ENCODE data around the gene PRKCH.

Gene PRKCH

GRCh38 chr14:61417883-61418455, 96.6 kb downstream of the PRKCH start (continued):
- TF ChIP-seq ATF2 (tag by site-specific recombination; IDR thresholded peaks at IDR 0.05; ENCODE audit: low read depth): no peak
- TF ChIP-seq SP2 (tag by site-specific recombination; IDR thresholded peaks at IDR 0.05): no peak
- no peak for TF ChIP-seq ZNF248 (tag by site-specific recombination; IDR thresholded peaks at IDR 0.05)
- no peak for TF ChIP-seq ZNF16 (tag by site-specific recombination; IDR thresholded peaks at IDR 0.05; ENCODE audit: low read depth)
- no peak for TF ChIP-seq ZBTB21 (tag by site-specific recombination; IDR thresholded peaks at IDR 0.05)
- TF ChIP-seq ZNF19 (tag by site-specific recombination; IDR thresholded peaks at IDR 0.05; ENCODE audit: low read depth): no peak
- TF ChIP-seq, protein P1, sequence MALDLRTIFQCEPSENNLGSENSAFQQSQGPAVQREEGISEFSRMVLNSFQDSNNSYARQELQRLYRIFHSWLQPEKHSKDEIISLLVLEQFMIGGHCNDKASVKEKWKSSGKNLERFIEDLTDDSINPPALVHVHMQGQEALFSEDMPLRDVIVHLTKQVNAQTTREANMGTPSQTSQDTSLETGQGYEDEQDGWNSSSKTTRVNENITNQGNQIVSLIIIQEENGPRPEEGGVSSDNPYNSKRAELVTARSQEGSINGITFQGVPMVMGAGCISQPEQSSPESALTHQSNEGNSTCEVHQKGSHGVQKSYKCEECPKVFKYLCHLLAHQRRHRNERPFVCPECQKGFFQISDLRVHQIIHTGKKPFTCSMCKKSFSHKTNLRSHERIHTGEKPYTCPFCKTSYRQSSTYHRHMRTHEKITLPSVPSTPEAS (tag by site-specific recombination; IDR thresholded peaks at IDR 0.05): no peak
- TF ChIP-seq ZFHX2 (tag by site-specific recombination; conservative IDR thresholded peaks at IDR 0.05): no peak

DNA sequence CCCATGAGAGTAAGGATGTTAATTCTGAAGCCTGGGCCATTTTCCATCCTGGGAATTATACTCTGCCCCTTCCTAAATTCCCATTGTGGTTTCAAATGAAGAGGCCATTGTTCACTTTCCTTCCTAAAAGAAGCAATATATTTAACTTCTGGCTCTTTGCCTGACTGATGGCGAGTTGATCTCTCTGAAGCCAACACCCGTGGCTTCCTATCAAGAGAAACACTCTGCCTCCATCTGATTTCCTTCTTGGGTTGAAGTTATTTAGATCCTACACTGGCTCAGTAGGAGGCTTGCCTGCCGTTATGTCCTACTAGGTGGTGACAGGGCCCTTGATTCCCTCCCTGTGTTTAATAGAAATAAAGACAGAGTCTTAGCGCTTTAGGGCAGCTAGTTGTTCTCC, 97.4 kb downstream of the PRKCH start:
- Histone ChIP-seq H3K9me3 (ENCODE audit: control insufficient read depth, insufficient read depth, low read depth, low read length) (no peaks in the 10 kb centered on the region), H3K36me3 (ENCODE audit: control insufficient read depth in 2 of 2, insufficient read depth in 1 of 2, low read length in 2 of 2) (no peaks in the 10 kb centered on the region), H3K4me1 (ENCODE audit: control insufficient read depth, insufficient read depth, low read length) (no peaks in the 10 kb centered on the region; the same call in 1 of the 2 replicates), H3K4me3 (ENCODE audit: low read depth, low read length) (no peak overlapping the region), H3K27ac (ENCODE audit: extremely low read depth, low read depth, low read length) (no peak overlapping the region)
- TF ChIP-seq ZBTB49 (tag by site-specific recombination; IDR thresholded peaks at IDR 0.05; ENCODE audit: low read depth): no peak
- no peak for TF ChIP-seq HOXD13 (CRISPR knock-in tag; IDR thresholded peaks at IDR 0.05; ENCODE audit: borderline replicate concordance)
- no peak for TF ChIP-seq ZNF274 (IDR thresholded peaks at IDR 0.05; ENCODE audit: low read length)
- TF ChIP-seq ZNF274 (tag by site-specific recombination; IDR thresholded peaks at IDR 0.05; ENCODE audit: borderline replicate concordance): no peak
- peak; percentile 36; the same call in 1 of the 2 replicates for TF ChIP-seq GLIS1 (tag by site-specific recombination; IDR thresholded peaks at IDR 0.05)
- TF ChIP-seq ZIC2 (tag by site-specific recombination; IDR thresholded peaks at IDR 0.05): peak; percentile 95
- TF ChIP-seq FEZF1 (tag by site-specific recombination; IDR thresholded peaks at IDR 0.05): peak; percentile 41; the same call in 1 of the 2 replicates
- ChIA-PET POLR2A (no interaction called here), CTCF (no interaction called here)

GRCh38 chr14:61419201-61419600, 97.8 kb downstream of the PRKCH start:
- Histone ChIP-seq H3K4me3 (ENCODE audit: low read depth, low read length) (no peak overlapping the region), H3K36me3 (ENCODE audit: control insufficient read depth in 2 of 2, insufficient read depth in 1 of 2, low read length in 2 of 2) (no peaks in the 10 kb centered on the region), H3K4me1 (ENCODE audit: control insufficient read depth, insufficient read depth, low read length) (no peaks in the 10 kb centered on the region; the same call in 1 of the 2 replicates), H3K27ac (ENCODE audit: extremely low read depth, low read depth, low read length) (no peak overlapping the region), H3K9me3 (ENCODE audit: control insufficient read depth, insufficient read depth, low read depth, low read length) (no peaks in the 10 kb centered on the region)
- POLR2A ChIA-PET: no interaction called here
- CTCF ChIA-PET: interaction anchor here (0.6 kb wide), 1 partner anchor 39 kb away, joined by 4 read pairs; no protein-coding TSS in a partner anchor
- TF ChIP-seq REPIN1 (tag by site-specific recombination; IDR thresholded peaks at IDR 0.05; ENCODE audit: low read depth): no peak
- TF ChIP-seq, protein P2, sequence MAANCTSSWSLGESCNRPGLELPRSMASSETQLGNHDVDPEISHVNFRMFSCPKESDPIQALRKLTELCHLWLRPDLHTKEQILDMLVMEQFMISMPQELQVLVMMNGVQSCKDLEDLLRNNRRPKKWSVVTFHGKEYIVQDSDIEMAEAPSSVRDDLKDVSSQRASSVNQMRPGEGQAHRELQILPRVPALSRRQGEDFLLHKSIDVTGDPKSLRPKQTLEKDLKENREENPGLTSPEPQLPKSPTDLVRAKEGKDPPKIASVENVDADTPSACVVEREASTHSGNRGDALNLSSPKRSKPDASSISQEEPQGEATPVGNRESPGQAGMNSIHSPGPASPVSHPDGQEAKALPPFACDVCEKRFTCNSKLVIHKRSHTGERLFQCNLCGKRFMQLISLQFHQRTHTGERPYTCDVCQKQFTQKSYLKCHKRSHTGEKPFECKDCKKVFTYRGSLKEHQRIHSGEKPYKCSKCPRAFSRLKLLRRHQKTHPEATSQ (tag by site-specific recombination; IDR thresholded peaks at IDR 0.05): no peak
- TF ChIP-seq ZNF488 (tag by site-specific recombination; IDR thresholded peaks at IDR 0.05): no peak
- no peak for TF ChIP-seq ZNF26 (tag by site-specific recombination; IDR thresholded peaks at IDR 0.05)
- no peak for TF ChIP-seq ZBTB49 (tag by site-specific recombination; IDR thresholded peaks at IDR 0.05; ENCODE audit: low read depth)
- no peak for TF ChIP-seq ZNF335 (tag by site-specific recombination; conservative IDR thresholded peaks at IDR 0.05)
- no peak for TF ChIP-seq FEZF1 (tag by site-specific recombination; IDR thresholded peaks at IDR 0.05)
- TF ChIP-seq ZNF571 (tag by site-specific recombination; IDR thresholded peaks at IDR 0.05): no peak
- TF ChIP-seq YY1 (tag by site-specific recombination; IDR thresholded peaks at IDR 0.05): no peak
